Endothelial cell of umbilical vein (primary cell): ENCODE results near the gene ABLIM1.

ENCODE experiments used
- CTCF ChIP-seq, 2 donors: IDR thresholded peaks; 1 replicate in 1 of 2; 2 replicates in 1 of 2; pipeline ENCODE4 v1.5.1; 2011; ENCODE audit warnings: low read length in 2 of 2, mild to moderate bottlenecking in 2 of 2, moderate library complexity in 2 of 2, control low read depth in 1 of 2, inconsistent platforms in 1 of 2, low read depth in 1 of 2; ENCODE audit not compliant: insufficient read depth in 1 of 2; ENCODE audit errors: extremely low read depth in 1 of 2
- EZH2 ChIP-seq: IDR thresholded peaks from 2 replicates; pipeline ENCODE4 v1.6.1; 2012; ENCODE audit warnings: borderline replicate concordance, low read depth, mild to moderate bottlenecking, moderate library complexity, low read length, inconsistent platforms; ENCODE audit not compliant: severe bottlenecking
- FOS ChIP-seq: IDR thresholded peaks from 2 replicates; pipeline ENCODE4 v1.6.1; 2011; ENCODE audit warnings: mild to moderate bottlenecking, low read length, moderate library complexity, borderline replicate concordance; ENCODE audit not compliant: insufficient read depth
- GATA2 ChIP-seq: IDR thresholded peaks from 2 replicates; pipeline ENCODE4 v1.7.0; 2011; ENCODE audit warnings: low read depth, mild to moderate bottlenecking, moderate library complexity, mixed read lengths, low read length; ENCODE audit not compliant: insufficient read length, insufficient read depth
- JUN ChIP-seq: IDR thresholded peaks from 2 replicates; pipeline ENCODE4 v1.6.1; 2011; ENCODE audit warnings: borderline replicate concordance, low read depth; ENCODE audit not compliant: insufficient read length, insufficient read depth
- MAX ChIP-seq: IDR thresholded peaks from 2 replicates; pipeline ENCODE4 v1.6.1; 2011; ENCODE audit not compliant: insufficient read depth, insufficient read length
- MYC ChIP-seq: IDR thresholded peaks from one replicate; pipeline ENCODE4 v1.6.1; 2011; ENCODE audit warnings: mild to moderate bottlenecking, low read depth, low read length
- POLR2A ChIP-seq: IDR thresholded peaks from 2 replicates; pipeline ENCODE4 v1.6.1; 2012; ENCODE audit warnings: low read depth, mild to moderate bottlenecking, control low read depth, low read length
- POLR2AphosphoS5 ChIP-seq: IDR thresholded peaks from 2 replicates; pipeline ENCODE4 v1.6.1; 2012; ENCODE audit warnings: low read depth, mild to moderate bottlenecking, control low read depth, low read length, moderate library complexity; ENCODE audit not compliant: insufficient read depth

- TF ChIP-seq CTCF (IDR thresholded peaks at IDR 0.05; ENCODE audit: extremely low read depth in 1 of 2, insufficient read depth in 1 of 2, low read depth in 1 of 2, low read length in 2 of 2) (no peak), POLR2AphosphoS5 (no peak), MAX (no peak), POLR2A (no peak), EZH2 (no peak), JUN (no peak), MYC (no peak), FOS (no peak), GATA2 (no peak)
Measured at GRCh38 chr10:114553436-114553835, 104.6 kb downstream of the ABLIM1 start.
